Colonic mucosa (tissue), 4 donors: ENCODE measurements around the gene FTO. TPM values are rescaled to one million over a fixed set of nuclear protein-coding genes. Genes with fewer than 3 reads are reported as not detected.
"Not testable (repeated sequence)": the region's sequence is repeated elsewhere in the genome, so short reads cannot be mapped to it uniquely, and the experiment has no call there.

ENCODE experiments used
- DNase-seq: peaks from one replicate; pipeline ENCODE4 v3.0.0-alpha.2; 2020
- H3K27ac ChIP-seq: fragments of 200-600 bp; one replicate; pipeline ENCODE4 v1.8.0; 2021
- H3K27me3 ChIP-seq: fragments of 200-600 bp; one replicate; pipeline ENCODE4 v1.8.0; 2021
- H3K36me3 ChIP-seq: fragments of 200-600 bp; one replicate; pipeline ENCODE4 v1.8.0; 2021
- H3K4me1 ChIP-seq: fragments of 200-600 bp; one replicate; pipeline ENCODE4 v1.8.0; 2021; ENCODE audit warnings: mild to moderate bottlenecking
- H3K4me3 ChIP-seq: fragments of 200-600 bp; one replicate; pipeline ENCODE4 v1.8.0; 2021
- H3K9ac ChIP-seq, 2 donors: one replicate each; pipeline ENCODE4 v1.7.0; 2013; ENCODE audit warnings: control low read depth in 2 of 2, low read depth in 2 of 2, low read length in 2 of 2
- H3K9me3 ChIP-seq: fragments of 200-600 bp; one replicate; pipeline ENCODE4 v1.8.0; 2021
- CTCF ChIP-seq: fragments of 200-600 bp; IDR thresholded peaks from one replicate; pipeline ENCODE4 v1.8.0; 2022; ENCODE audit warnings: antibody characterized with exemption, mild to moderate bottlenecking
- intact Hi-C: fragments of 100-400 bp; cut with DNase I; formaldehyde crosslinking; loops from one replicate; pipeline ENCODE4 v1.14.1; 2022
- total RNA-seq, 2 donors: library from RNA; stranded (reverse); fragmentation: NEBNext Ultra II Directional in 1 of 2; extraction: Animal tissue kit (Norgen Biotek cat#: 25700) in 1 of 2; gene quantifications; one replicate each; pipeline ENCODE4 v1.2.1, GENCODE V29; 2021
- donor health status: healthy.
- donor health status: DM: no; HTN: no; CAD: no.
- donor health status: DM: no; HTN: no; CAD: no.

FTO gene
- total RNA-seq, 2 donors from 2014 or later: 38.3 to 39.2 TPM

GRCh38 chr16:53692146-53692545, 11.8 kb upstream of the FTO start:
- H3K27me3 ChIP-seq: no peaks in the 10 kb centered on the region
- H3K4me1 ChIP-seq: no peaks in the 10 kb centered on the region
- no peaks in the 10 kb centered on the region for H3K9me3 ChIP-seq
- no peak overlapping the region for H3K27ac ChIP-seq
- no peak overlapping the region for H3K4me3 ChIP-seq
- intact Hi-C loops: no loop called here
- H3K9ac ChIP-seq: no peak overlapping the region
- TF ChIP-seq CTCF: no peak
- no peak for DNase-seq
- no peaks in the 10 kb centered on the region for H3K36me3 ChIP-seq

DNA sequence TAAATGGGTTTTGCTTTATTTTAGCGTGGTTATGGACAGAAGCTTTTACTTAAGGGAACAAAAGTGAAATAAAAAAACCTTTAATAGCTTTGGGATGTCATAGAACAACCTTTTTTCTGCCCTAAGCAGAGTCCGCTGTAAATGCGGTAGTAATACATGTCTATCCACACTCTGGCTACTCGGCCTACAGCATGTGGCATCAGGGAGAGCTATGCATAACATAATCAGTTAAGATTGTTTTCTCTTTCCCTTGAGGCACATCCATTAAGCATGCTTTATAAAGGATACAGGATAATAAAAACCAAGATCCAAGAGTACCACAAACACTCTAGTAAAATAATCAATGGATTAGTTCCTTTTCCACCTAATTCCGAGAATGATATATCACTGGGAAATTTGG, 10.6 kb upstream of the FTO start:
- intact Hi-C loops: no loop called here
- Histone ChIP-seq H3K27me3 (no peaks in the 10 kb centered on the region), H3K4me3 (no peak overlapping the region), H3K36me3 (no peaks in the 10 kb centered on the region), H3K4me1 (no peaks in the 10 kb centered on the region), H3K9me3 (no peaks in the 10 kb centered on the region), H3K9ac (no peak overlapping the region), H3K27ac (no peak overlapping the region)
- DNase-seq: no peak
- no peak for TF ChIP-seq CTCF

DNA sequence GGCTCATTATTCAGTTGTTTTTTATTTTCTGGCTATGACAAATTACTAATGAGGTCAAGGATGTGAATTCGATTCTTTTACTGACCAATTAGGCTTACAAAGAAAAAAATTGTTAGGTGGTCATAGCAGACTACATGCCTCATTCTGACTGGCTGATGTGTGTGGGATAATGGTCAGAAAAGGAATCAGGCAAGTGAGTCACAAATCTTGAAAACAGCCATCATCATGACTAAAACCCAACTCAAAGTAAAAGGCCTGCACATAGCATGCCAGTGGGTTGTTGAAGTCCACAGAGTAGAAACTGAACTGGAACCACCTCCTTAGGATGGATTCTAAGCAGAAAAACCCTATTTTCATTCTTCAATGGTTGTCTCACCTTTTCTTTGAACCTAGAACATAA, 8.9 kb upstream of the FTO start:
- intact Hi-C loops: no loop called here
- TF ChIP-seq CTCF: no peak
- no peak overlapping the region for H3K9ac ChIP-seq
- no peak overlapping the region for H3K27ac ChIP-seq
- DNase-seq: no peak
- H3K4me3 ChIP-seq: no peak overlapping the region
- H3K36me3 ChIP-seq: no peaks in the 10 kb centered on the region
- H3K27me3 ChIP-seq: no peaks in the 10 kb centered on the region
- no peaks in the 10 kb centered on the region for H3K9me3 ChIP-seq
- H3K4me1 ChIP-seq: no peaks in the 10 kb centered on the region

DNA sequence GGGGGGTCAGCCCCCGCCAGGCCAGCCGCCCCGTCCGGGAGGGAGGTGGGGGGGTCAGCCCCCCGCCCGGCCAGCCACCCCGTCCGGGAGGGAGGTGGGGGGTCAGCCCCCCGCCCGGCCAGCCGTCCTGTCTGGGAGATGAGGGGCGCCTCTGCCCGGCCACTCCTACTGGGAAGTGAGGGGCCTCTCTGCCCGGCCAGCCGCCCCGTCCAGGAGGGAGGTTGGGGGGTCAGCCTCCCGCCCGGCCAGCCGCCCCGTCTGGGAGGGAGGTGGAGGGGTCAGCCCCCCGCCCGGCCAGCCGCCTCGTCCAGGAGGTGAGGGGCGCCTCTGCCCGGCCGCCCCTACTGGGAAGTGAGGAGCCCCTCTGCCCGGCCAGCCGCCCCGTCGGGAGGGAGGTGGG, 5.7 kb upstream of the FTO start:
- DNase-seq, H3K4me1 ChIP-seq, H3K4me3 ChIP-seq, intact Hi-C loops, H3K9ac ChIP-seq, H3K36me3 ChIP-seq, H3K27me3 ChIP-seq, H3K9me3 ChIP-seq, H3K27ac ChIP-seq: not testable (repeated sequence)

DNA sequence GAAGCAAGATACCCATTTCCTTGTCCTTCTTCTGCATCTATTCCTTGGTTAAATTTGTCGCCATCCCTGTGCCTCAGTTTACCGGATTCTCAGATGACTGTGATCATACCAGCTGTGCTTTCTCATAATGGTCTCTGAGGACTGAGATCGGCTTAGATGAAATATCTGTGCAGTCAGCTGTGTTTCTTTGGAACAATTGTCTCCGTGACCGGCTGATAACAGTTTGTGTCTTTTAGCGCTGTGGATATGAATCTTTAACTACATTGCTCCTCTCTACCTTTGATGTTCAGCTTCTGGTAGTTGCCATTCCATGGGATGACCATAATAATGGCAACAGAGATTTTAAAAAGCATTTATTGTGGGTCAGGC, 473 bp downstream of the FTO start:
- no peak overlapping the region for H3K27ac ChIP-seq
- H3K4me1 ChIP-seq: peaks cover 9% of the 10 kb centered on the region
- H3K9ac ChIP-seq: peak overlapping the region; percentile 63 to 82
- H3K9me3 ChIP-seq: no peaks in the 10 kb centered on the region
- DNase-seq: no peak
- H3K4me3 ChIP-seq: peak overlapping the region; percentile 81
- TF ChIP-seq CTCF: no peak
- H3K27me3 ChIP-seq: no peaks in the 10 kb centered on the region
- intact Hi-C loops: no loop called here
- no peaks in the 10 kb centered on the region for H3K36me3 ChIP-seq

DNA sequence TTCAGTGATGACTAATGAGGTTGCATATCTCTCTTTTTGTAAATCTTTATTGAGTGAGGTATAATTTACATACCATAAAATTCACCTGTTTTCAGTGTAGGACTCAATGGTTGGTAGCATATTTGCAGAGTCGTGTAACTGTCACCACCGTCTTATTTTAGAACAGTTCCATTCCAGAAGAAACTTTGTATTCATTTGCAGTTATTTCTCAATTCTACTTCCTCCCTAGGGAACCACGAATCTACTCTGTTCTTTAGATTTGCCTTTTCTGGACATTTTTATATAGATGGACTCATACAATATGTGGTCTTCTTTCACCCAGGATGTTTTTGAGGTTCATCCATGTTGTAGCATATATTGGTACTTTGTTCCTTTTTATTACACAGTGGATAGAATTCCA, 3.7 kb downstream of the FTO start:
- Histone ChIP-seq H3K4me3 (no peak overlapping the region), H3K9me3 (no peaks in the 10 kb centered on the region), H3K27me3 (no peaks in the 10 kb centered on the region), H3K36me3 (no peaks in the 10 kb centered on the region), H3K4me1 (peaks cover 9% of the 10 kb centered on the region), H3K9ac (no peak overlapping the region), H3K27ac (no peak overlapping the region)
- no peak for TF ChIP-seq CTCF
- intact Hi-C loops: no loop called here
- DNase-seq: no peak
